ENCODE results near the gene GMDS.
A peak's percentile ranks its signal among the peaks of the same experiment; 100 is the strongest.

The GMDS gene

GRCh38 chr6:1586861-1587450, 658.4 kb downstream of the GMDS start:
- no peak for DNase-seq (ENCODE audit: low spot score)

- no peak for DNase-seq (ENCODE audit: low spot score)
These were observed 659.1 kb downstream of the GMDS start for GRCh38 chr6:1586256-1586655.

DNA sequence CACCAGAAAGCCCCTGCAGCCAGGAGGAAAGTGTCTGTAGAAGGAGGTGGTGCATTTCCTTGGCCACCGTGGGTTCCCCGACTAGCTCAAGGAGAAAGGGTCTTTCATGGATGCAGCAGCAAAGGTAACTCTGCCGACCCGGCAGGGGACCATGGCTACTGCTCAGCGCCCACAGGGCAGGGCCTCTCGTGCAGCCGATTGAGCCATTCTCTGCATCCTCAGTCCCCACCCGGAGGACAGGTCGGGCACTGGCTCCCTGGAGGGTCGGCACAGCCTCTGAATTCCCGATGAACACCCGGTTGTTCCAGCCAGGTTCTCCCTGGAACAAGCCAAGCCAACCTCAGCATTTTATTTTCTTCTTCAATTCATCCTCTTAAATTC, 659.7 kb downstream of the GMDS start:
- DNase-seq (ENCODE audit: low spot score): no peak

- no peak for DNase-seq (ENCODE audit: low spot score)
These were observed 660.3 kb downstream of the GMDS start for GRCh38 chr6:1584996-1585668.

DNA sequence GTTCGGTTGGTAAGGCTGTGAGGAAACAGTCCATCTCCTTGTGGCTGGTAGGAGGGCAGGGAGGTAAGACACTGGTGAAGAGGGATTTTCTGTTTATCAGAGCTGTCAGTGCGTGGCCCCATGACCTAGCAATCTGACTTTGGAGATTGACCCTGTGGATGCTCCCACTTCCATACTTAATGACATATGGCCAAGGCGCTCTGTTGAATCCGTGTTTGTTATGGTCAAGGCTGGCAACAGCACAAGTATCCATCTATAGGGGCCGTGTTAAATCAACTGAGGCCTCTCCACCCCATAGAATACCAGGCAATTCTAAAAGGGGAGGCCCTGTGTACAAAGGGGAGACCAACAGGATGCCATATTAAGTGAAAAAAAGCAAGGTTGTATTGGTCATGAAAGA, 661.3 kb downstream of the GMDS start:
- DNase-seq (ENCODE audit: low spot score): no peak

DNA sequence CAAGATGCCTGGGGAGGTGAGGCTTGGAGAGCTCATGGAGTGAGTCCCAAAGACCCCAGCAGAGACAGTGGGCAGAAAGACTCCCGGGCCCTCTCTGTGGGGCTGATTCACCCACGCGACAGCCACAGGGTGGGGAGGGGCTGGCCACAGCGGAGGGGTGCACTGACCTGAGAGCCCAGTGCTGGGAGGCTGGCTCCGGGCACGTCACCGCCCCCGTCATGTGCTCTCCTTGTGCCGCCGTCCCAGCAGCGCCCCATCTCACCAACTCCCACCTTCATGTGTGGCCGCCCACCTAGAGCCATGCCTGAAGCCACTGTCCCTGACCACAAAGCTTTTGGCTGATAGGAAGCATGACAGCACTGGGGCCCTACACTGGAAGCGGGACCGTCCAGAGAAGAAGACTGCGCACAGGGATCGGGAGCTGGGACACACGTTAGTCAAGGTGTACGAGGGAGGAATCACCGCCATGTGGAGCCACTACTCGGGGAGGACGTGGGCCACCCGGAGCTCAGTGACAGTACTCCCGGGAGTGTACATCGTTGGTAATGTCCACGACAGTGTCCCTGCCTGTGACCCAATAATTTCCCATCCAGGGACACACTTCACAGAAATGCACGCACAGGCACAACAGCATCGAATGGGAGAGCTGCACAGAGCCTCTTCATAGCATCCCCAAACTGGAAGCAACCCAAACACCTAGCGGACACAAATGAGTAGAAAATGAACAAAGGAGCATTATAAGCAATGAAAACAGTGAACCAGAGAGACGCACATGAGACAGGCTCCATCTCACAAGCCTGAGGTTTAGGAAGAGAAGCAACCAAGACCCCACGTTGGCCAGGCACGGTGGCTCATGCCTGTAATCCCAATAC, 664.0 kb downstream of the GMDS start:
- no peak for DNase-seq (ENCODE audit: low spot score)

DNA sequence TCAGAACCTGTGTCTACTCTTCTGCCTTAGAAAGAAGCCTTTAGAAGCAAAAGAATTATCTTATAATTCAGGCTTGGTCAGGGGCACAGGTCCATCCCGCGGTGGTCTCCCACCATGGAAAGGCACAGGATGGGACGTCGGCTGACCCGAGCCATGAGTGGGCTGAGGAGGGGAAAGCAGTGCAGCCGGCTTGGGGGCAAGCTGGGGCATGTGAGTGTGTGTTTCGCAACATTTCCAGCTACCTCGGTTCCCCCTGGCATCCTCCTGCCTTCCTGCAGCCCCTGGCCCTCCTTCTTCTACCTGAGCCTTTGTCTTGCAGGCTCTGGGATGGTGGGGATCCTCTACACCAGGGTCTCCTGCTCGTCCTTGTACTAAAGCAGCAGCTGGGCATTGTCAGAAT, 664.8 kb downstream of the GMDS start:
- DNase-seq (ENCODE audit: low spot score): no peak

- no peak for DNase-seq (ENCODE audit: low spot score)
These were observed 665.3 kb downstream of the GMDS start for GRCh38 chr6:1580109-1580508.

DNA sequence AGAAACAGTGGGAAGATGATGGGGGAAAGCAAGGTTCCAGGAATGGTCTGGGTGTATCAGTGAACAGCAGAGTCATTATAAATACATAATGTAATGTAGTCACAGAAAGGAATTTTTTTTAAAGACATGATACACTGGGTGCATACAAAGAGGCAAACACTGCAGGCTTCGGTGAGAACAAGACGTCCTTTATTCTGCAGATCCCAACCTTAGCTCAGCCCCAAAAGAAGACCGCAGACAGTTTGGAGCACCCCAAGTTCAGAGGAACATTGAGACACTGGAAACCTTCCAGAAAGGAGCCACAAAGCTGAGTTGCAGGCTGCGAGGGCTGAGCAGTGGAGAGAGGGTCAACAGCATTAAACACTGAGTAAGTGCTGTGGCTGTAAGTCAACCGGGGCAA, 666.3 kb downstream of the GMDS start:
- no peak for DNase-seq (ENCODE audit: low spot score)

DNA sequence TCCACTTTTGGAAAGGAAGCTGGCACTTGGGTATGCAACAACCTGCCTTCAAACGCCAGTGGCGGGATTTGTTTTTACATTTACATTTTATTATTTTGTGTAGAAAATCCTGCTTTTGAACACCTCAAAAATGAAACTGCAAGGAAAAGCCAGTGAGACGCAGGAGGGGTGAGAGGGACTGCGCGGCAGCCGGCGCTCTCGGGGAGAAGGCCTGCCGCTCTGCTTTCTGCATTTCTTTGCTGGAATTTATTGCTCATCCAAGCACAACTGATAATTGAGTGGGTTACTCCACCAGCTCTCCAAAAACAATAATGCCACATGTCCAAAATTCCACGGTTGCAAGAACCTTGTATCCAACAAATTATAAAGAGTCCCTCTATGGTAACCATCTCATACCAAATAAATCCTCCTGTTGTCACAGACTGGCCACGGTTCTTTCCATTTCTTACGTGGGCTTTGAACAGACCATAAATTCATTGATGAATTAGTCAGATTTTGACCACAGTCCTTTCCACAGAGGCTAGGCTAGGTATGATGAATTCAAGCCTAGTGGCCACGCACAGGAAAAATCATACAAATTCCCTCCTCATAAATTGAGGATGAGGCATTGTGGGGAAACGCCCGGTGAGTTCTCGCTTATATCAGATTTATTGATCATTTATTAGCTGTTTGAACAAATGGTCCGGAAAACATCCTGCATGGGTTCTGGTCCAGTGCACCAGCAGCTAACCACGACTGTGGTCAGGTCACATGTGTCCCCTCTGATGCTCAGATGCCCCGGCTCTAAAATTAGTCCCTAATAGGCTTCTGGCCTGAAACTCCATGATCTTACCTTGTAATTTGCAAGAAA, 667.3 kb downstream of the GMDS start:
- no peak for DNase-seq (ENCODE audit: low spot score)

GRCh38 chr6:1577146-1577680, 668.2 kb downstream of the GMDS start:
- no peak for DNase-seq (ENCODE audit: low spot score)

GRCh38 chr6:1576711-1577110, 668.7 kb downstream of the GMDS start:
- DNase-seq (ENCODE audit: low spot score): no peak

- no peak for DNase-seq (ENCODE audit: low spot score)
These were observed 669.2 kb downstream of the GMDS start for GRCh38 chr6:1576166-1576565.

DNA sequence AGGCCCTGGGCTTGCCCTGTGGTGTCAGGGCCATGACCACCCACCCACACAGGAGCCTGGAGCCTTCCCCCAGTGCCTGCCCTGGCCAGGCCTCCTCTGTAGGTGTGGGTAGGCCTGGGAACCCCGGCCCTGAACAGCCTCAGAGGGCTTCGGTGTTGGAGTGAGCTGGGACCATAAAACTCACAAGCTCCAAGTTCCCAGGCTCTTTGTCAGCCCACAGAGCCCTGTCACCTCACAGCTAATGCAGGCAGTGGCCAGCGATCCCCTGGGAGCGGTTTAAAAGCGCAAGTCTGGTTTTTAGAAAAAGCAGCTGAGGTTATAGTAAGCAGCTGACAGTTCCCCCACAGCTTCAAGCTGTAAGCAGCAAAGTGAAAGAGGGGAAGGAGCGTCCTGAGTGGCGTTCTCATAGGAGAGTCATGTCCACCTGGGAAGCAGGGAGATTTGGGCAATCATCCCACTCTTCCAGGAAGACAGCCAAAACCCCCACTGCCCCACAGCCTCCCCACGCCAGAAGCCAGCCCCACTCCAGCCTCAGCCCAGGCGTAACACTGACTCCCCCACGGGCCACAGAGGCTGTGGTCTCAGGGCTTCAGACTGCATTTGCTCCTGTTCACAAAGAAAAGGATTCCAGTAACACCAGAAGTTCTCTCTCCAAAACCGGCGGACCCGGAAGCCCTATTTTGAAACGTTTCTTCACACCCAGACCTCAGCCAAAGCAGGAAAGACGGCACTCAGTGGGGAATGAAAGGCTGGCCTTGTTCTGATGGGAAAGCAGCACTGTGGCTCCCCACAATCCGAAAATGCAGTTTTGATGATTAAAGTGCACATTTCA, 670.0 kb downstream of the GMDS start:
- DNase-seq (ENCODE audit: low spot score): peak; percentile 15

DNA sequence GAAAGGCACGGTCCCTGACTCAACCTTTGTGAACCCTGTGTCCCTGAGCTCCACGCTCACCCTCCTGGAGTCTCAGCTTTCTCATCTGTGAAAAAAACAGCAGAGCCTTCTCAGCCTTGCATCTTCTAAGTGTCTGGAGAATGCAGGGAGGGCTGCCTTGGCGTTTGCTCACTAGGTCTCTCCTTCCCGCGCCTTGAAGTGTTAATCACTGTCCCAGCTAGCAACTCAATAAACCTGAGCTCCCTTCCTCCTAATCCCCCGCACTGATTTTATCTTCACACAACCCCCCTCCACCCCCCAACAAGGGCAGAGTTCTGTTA, 670.6 kb downstream of the GMDS start:
- no peak for DNase-seq (ENCODE audit: low spot score)

- DNase-seq (ENCODE audit: low spot score): no peak
These were observed 671.2 kb downstream of the GMDS start for GRCh38 chr6:1574083-1574761.

Measured in GM03348 (cell line).